Esophagus muscularis mucosa (tissue), 4 donors: Measurements from ENCODE around the gene AGBL5.

ENCODE experiments used
- CTCF ChIP-seq, 3 experiments: fragments of 200-600 bp in 2 of 3; fragments of 450-650 bp in 1 of 3; sonication (generic) in 2 of 3; IDR thresholded peaks; one replicate each; pipeline ENCODE4 v1.5.1; 2017 to 2019; ENCODE audit warnings: antibody characterized with exemption in 3 of 3, mild to moderate bottlenecking in 2 of 3, moderate library complexity in 1 of 3
- EP300 ChIP-seq: sonication (generic); formaldehyde crosslinking; IDR thresholded peaks from one replicate; pipeline ENCODE4 v1.6.1; 2017; ENCODE audit warnings: antibody characterized with exemption
- POLR2A ChIP-seq: fragments of 450-650 bp; IDR thresholded peaks from one replicate; pipeline ENCODE4 v1.6.1; 2017; ENCODE audit warnings: antibody characterized with exemption, moderate library complexity, mild to moderate bottlenecking, low read depth
- POLR2AphosphoS5 ChIP-seq, 2 donors: sonication (generic); formaldehyde crosslinking; IDR thresholded peaks; one replicate each; pipeline ENCODE4 v1.6.1; 2017; ENCODE audit warnings: antibody characterized with exemption in 2 of 2

- TF ChIP-seq CTCF (IDR thresholded peaks at IDR 0.05), result no peak
- TF ChIP-seq POLR2A, result no peak
- TF ChIP-seq EP300, result no peak
- TF ChIP-seq POLR2AphosphoS5 (IDR thresholded peaks at IDR 0.05), result no peak
Measured at GRCh38 chr2:27009716-27010115, 41.8 kb upstream of the AGBL5 start.
